HG03103 (cell line): Measurements from ENCODE around the gene DPPA4.
"Not testable (repeated sequence)": the region's sequence is repeated elsewhere in the genome, so short reads cannot be mapped to it uniquely, and the experiment has no call there.

Source experiments
- ATAC-seq: cut with Tn5 transposase; IDR thresholded peaks from one replicate; pipeline ENCODE4 v1.9.1; 2021; ENCODE audit warnings: low read depth; ENCODE audit not compliant: unreplicated experiment

DPPA4 gene, protein sequence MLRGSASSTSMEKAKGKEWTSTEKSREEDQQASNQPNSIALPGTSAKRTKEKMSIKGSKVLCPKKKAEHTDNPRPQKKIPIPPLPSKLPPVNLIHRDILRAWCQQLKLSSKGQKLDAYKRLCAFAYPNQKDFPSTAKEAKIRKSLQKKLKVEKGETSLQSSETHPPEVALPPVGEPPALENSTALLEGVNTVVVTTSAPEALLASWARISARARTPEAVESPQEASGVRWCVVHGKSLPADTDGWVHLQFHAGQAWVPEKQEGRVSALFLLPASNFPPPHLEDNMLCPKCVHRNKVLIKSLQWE

DNA sequence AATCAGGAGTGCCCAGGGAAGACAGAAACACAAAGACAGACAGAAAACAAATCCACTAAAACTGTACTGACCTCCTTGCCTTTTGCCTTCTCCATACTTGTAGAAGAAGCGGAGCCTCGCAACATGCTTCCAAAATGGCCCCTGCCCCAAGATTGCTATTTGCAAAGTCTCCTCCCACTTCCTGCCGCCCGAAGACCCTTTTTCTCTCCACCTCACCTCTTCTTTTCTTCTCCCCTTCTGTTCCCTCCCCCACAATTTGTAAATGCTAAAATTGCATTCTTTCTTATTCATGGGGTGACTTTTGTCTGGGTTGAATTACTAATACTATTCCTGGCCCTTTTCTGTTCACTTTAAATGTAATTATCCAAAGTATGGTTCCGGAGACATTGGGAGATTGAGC lies at the start of gene DPPA4:
Gene DPPA4, minus strand, starts transcription at position 154 of the 400 bp plus-strand sequence. Its CDS starts 29 bp downstream, at position 125.
- no peak for ATAC-seq

DNA sequence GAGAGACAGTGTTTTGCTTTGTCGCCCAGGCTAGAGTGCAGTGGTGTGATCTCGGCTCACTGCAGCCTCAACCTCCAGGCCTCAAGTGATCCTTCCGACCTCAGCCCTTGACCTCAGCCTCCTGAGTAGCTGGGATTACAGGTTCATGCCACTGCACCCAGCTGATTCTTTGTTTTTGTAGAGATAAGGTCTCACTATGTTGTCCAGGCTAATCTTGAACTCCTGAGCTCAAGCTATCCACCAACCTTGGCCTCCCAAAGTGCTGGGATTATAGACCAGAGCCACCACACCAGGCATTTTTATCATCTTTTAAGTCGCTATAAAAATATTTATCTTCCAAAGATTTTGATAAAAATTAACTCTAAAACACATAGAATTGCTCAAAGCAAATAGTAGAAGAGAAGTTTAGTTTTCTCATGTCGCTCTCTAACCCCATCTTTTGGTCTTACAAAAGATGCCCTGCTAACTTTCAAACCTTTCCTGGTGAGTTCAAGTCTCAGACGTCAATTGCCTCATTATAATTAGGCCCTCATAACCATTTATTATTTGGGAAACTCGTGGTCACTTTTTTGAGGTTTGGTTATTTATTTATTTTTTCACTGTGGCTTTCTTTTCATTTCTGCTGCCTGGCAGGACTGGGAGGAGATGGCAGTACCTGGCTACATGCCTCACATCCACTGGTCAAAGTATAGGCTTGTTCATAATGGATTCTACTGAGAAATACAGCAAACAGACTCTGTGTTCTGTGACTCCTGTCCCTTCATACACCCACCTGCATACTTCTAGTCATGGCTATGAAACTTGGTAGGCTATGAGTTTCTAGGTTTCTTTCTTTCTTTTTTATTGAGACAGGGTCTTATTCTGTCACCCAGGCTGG lies 48.3 kb upstream of the DPPA4 start:
- ATAC-seq, result no peak

DNA sequence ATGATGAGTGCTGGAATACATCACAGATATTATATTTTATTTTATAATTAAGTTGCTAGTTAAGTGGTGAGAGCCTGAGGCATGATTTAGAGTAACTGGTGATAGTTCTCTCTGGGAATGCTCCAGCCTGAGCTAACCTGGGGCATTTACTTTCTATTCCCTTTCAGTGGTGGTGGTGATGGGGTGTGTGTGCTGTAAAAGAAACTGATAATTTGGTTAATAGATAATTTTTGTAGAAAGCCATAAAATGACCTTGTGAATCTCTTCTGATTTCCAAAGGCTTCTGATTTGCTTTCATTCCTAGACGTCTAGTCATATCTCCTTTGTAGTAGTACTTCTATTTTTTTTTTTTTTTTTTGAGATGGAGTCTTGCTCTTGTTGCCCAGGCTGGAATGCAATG lies 46.8 kb upstream of the DPPA4 start:
- no peak for ATAC-seq

DNA sequence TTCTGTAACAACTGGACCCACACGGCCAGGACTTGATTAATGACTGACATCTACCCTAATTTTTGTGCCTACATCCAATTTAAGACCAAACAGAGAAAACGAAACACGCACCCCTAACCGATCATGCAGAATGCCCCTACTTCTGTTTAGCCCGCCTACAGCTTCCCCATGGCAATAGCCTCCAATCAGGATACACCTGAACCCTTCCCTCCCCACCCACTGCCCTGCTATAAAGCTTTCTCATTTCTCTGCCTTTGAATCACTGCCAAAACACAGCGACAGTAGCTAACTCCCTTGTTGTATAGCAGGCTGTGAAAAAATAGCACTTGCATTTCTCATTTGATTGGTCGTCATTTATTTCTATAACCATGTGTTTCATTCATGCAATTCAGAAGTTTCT lies 45.2 kb upstream of the DPPA4 start:
- no peak for ATAC-seq

DNA sequence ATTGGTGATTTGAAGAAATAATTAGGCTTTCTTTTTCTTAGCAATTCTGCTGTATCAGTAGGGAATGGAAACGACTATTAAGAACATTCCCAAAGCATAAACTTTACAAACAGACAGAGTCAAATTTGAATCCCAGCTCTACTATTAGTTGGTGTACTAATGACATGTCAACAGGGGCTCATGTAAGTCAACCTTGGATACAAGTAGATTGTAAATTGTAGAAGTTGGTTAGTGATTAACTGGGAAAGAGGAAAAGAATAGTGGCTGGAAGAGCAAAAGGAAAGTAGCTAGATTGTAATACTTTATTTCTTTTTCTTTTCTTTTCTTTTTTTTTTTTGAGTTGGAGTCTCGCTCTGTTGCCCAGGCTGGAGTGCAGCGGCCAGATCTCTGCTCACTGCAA lies 38.6 kb upstream of the DPPA4 start:
- no peak for ATAC-seq

DNA sequence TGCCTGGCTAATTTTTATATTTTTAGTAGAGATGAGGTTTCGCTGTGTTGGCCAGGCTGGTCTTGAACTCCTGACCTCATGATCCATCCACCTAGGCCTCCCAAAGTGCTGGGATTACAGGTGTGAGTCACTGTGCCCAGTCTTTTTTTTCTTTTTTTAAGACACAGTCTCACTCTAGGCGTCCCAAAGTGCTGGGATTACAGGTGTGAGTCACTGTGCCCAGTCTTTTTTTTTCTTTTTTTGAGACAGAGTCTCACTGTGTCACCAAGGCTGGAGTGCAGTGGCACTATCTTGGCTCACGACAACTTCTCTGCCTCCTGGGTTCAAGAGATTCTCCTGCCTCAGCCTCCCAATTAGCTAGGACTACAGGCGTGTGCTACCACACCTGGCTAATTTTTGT lies 37.1 kb upstream of the DPPA4 start:
- not testable (repeated sequence) for ATAC-seq

DNA sequence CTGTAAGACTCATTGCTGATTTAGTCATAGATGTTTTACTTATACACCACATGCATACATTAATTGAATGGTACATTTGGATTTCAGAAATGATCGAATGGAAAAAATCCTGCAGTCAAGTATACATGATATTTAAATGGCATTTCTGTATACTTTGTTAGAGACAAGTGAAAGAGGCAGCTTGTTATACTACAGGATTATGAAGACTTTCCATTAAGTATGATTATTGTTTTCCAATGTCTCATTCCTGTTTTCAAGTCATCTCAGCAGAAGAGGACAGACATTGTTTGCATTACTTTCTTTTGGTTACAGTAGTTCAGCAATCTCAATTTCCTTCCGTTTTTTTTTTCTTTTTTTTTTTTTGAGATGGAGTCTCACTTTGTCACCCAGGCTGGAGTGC lies 36.6 kb upstream of the DPPA4 start:
- no peak for ATAC-seq

DNA sequence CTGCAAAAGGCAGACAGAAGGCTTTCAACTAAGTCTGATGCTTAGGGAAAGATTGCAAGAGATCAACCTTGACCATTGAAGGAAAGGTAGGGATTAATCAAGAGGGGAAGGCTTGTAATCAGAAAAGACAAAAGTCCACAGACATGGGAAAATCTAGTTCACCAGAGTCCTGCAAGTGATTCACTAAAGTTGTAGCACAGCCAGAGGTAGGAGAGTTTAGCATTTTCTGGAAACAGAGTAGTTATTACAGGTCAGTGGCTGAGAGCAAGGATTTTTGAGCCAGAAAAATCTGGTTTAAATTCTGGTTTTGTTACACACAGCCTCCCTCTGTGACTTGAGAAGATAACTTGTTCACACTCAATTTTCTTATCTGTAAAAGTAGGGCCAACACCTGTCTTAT lies 35.3 kb upstream of the DPPA4 start:
- ATAC-seq, result no peak

DNA sequence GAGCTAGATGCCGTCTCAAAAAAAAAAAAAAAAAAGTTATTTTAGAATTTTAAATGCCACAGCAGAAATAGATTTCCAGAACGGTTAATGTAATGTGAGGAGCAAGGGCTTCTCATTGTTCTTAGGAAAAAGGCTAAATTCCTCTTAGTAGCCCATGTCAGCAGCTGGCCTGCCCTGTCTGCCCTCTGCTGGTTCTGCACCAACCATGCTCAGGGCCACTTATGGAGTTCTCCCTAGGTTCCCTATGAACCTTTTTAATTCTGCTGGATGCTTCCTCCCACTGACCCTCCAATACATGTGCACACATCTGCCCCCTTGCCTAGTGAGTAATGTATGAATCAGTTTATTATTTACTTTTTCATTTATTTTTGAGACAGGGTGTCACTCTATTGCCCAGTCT lies 32.2 kb upstream of the DPPA4 start:
- ATAC-seq, result no peak

DNA sequence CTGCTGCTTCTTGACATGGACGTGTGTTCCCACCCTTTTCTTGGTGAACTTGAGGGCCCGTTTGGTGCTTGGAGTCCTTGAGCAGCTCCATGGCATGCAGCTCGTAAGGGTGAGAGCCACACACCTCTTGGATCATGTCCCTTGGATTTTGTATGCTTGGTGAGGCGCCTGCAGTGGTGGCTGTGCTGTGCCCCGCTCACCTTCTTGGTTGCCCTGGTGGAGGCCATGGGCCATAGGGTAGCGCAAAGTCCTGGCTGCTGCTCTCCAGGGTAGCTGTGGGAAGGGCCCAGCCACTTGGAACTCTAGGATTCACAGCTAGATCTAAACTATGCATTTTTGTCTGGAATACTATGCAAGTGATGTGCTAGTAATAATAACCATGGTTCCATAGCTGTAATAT lies 26.7 kb upstream of the DPPA4 start:
- ATAC-seq, result no peak

DNA sequence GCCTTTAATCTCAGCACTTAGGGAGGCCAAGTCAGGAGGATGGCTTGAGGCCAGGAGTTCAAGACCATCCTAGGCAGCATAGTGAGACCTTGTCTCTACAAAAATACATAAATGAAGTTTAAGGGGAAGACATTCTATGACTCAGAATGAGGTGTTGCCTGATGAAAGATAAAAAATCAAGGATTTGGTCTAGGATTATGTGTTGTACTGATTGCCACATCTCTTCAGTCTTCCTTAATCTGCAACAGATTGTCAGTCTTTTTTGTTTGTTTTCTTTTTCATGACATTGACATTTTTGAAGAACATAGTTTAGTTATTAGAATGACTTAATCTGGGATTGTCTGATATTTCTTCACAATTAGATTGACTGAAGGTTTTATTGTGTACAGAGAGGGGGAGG lies 26.3 kb upstream of the DPPA4 start:
- ATAC-seq, result no peak

DNA sequence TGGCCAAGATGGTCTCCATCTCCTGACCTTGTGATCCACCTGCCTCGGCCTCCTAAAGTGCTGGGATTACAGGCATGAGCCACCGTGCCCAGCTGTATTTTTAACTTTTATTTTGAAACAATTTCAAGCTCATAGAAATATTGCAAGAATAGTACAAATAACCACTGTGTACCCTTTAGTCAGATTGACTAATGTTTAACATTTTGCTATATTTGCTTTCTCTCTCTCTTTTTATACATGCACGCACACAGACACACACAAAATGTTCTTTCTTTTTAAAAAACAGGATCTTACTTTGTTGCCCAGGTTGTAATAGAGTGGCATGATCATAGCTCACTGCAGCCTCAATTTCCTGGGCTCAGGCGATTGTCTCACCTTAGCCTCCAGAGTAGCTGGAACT lies 25.5 kb upstream of the DPPA4 start:
- ATAC-seq, result no peak

DNA sequence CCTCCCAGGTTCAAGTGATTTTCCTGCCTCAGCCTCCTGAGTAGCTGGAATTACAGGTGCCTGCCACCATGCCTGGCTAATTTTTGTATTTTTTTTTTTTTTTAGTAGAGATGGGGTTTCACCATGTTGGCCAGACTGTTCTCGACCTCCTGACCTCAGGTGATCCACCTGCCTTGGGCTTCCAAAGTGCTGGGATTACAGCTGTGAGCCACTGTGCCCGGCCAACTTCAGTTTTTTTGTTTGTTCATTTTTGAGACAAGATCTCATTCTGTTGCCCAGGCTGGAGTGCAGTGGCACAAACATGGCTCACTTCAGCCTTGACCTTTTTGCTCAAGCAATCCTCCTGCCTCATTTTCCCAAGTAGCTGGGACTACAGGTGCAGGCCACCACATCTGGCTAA lies 21.5 kb upstream of the DPPA4 start:
- not testable (repeated sequence) for ATAC-seq

DNA sequence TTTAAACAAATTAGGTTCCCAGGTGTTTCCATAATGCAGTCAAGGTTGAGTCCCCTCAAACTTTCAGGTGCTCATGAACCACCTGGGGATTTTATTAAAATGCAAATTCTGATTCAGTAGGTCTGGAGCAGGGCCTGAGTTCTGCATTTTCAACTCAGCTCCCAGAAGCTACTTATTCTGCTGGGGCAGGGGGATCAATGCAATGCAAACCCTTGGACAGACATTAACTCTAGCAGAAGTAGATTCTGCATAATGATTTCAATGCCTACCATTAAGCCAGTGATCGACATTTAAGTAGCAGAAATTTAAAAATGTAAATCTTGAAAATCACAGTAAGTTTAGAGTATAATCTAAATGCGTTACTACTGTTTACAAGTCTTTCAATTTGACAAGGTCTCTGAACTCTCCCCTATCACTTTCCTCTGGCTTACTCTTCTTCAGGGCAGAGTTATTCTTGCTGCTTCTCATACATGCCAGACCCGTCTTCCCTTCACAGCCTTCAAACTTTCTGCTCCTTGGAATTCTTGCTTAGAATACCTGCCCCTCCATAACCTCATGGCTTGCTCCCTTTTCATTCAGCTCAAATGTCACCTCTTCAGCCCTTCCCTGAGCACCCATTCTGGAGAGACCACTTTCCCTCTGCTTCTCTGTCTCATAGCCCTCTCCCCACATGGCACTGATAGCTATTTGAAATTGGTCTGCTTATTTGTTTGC lies 19.3 kb upstream of the DPPA4 start:
- ATAC-seq, result no peak

DNA sequence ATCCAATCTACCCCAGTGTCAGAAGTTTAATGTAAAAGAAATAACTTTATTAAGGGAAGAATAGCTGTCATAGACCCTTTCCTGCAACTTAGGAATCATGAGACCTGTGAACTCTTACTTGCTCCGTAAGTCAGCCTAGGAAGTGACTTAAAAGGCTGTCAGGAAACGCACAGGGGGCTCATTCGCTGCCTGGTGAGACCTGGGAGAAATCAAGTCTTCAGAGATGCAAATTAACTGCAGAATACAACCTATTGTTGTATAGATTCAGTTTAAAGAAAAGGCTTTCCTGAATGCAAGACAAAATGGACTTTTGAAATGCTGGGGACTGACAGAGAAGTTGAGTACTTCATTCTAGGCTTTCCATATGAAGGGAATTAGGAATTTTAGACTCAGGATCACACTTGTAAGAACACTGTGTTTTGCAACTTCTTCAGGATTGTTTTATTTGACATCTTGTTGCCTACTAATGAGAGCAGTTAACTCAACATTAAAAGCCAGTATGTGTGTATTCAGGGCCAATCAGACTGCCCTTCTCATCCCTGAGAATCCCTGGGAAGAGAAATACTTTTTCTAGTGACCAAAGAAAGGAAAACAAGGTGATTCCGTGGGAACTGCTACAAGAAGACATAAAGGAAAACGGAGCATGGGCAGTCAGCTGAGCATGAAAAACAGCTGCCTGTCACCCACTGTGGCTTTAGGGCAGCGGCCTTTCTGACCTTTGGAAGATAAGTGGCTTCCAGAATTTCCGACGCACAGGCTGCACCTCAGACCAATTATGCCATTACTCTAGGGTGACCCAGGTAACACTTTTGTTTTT lies 18.5 kb upstream of the DPPA4 start:
- no peak for ATAC-seq

DNA sequence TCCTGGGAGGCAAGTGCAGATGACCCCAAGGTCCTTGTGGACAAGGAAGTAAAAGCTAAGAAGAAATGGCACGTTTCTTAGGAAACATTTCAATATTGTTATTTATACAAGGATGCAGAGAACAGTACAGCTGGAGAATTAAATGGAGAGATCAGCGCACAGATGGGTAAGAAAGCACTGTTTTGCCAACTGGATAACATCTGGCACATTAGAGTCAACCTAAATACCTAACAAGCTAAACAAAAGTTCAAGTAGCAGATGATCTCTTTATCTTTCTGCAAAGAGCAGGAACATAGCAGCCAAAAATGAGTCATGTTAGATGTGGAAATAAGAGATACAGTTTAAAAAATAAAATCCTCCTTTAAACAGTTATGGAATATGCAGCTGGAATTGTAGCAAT lies 15.7 kb upstream of the DPPA4 start:
- ATAC-seq, result no peak

DNA sequence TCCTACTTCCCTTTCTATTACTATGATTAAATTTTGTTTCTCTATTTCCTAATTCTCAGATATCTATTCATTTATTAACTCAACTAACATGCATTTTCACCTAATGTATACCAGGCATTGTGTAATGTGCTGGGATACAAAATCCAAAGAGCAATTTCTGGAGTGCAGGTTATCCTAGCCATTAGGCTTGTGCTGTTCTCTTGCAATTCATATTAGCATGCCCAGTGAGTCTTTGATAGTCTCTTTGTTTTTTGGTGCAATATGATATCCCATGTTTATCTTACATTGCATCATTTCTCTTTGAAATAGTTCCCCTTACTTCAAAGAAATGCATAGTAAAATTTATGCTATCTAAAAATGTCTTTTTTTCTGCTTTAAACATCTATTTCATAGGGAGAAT lies 13.9 kb upstream of the DPPA4 start:
- no peak for ATAC-seq

DNA sequence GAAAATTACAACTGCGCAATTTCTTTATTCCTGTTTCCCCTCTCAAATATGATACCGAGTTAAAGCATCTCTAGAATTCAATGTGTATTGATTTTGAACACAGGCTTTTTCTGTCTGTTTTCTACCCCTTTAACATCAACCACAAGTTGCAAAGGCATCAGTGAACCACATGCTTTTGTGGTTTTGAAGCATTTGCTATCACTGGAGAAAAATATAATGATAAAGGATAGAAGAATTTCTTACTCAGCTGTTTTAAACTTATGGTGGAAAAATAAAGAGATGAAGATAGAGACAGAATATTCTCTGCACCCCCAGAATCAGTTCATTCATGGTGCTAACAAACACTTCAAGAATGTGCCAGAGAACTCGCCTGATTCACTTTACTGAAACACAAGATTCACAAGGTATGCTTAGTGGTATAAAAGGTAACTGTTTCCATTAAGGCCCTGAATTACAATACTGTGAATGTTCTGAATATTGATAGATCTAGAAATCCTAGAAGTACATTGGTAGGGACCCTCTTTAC lies 9.5 kb upstream of the DPPA4 start:
- no peak for ATAC-seq

DNA sequence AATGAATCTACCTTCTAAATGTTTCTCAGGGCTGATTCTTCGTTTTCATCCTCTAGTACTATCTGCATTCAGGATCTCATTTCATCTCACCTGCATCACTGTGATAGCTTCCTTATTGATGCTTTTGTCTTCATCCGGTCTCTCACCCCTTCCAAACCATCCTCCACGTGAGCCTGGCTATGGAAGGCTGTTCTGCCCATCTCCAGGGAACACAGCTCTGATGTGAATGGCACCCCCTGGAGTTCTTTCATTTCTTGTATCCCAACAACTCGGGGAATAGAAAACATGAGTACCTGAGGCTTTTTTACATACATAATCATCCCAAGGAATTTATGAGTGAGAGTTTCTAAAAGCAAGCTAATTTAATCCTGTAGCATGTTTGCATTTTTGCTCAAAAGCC lies 8.8 kb upstream of the DPPA4 start:
- ATAC-seq, result no peak
